Retina (tissue), 1 donor: ENCODE results near the gene EFCAB6.
A peak's percentile ranks its signal among the peaks of the same experiment; 100 is the strongest.

Source experiments
- DNase-seq: peaks from one replicate; pipeline ENCODE4 v3.0.0-alpha.2; 2016

Gene EFCAB6

GRCh38 chr22:43812149-43812842 is at the start of gene EFCAB6:
Gene EFCAB6 (minus strand): TSS chr22:43812305. CDS start chr22:43782318, 29,987 bp downstream.
- DNase-seq = peak; percentile 98

GRCh38 chr22:43861529-43861928 is 49.4 kb upstream of the EFCAB6 start:
- DNase-seq = no peak

- DNase-seq = no peak
These were observed 48.7 kb upstream of the EFCAB6 start for GRCh38 chr22:43860831-43861230.

DNA sequence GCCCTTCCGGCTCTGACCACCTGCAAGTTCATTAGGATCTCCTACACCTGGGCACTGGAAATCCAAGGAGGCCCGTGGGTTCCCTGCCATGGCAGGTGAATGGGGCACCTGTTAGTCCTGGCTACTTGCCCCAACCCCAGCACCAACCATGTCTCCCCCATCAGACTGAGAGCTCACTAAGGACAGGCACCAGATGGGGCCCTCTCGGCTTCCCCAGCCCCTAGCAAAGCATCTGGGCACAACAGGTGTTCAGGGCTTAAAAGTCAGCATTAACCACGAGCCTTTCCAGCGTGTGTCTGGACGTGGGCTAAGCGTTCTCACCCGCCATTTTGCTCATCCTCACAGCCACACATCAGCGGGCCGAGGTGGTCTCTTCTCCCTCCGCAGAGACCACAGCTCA is 48.0 kb upstream of the EFCAB6 start:
- DNase-seq = no peak

GRCh38 chr22:43859621-43860020 is 47.5 kb upstream of the EFCAB6 start:
- no peak for DNase-seq

DNA sequence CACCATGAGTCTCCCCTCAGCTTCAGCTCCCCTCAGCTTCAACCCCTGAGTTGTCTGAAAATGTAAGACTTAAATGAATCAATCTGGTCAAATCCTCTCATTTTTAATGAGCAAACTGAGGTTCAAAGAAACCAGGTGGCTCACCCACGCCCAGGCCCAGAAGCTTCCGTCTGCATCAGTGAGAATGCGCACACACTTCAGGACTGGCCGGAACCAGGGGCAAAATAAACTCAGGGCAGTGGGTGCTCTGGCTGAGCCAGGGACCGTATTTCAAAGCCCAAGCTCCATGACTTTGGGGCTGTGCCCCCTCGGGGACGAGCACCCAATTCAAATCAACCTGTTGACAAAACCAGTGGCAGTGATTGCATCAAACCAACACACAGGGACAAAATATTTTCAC is 47.1 kb upstream of the EFCAB6 start:
- no peak for DNase-seq

GRCh38 chr22:43858156-43858895 is 46.2 kb upstream of the EFCAB6 start:
- no peak for DNase-seq

GRCh38 chr22:43857367-43857766 is 45.3 kb upstream of the EFCAB6 start:
- DNase-seq = no peak

GRCh38 chr22:43855431-43855830 is 43.3 kb upstream of the EFCAB6 start:
- DNase-seq = no peak

- DNase-seq = no peak
These were observed 42.7 kb upstream of the EFCAB6 start for GRCh38 chr22:43854786-43855271.

GRCh38 chr22:43854121-43854785 is 42.1 kb upstream of the EFCAB6 start:
- DNase-seq = no peak

DNA sequence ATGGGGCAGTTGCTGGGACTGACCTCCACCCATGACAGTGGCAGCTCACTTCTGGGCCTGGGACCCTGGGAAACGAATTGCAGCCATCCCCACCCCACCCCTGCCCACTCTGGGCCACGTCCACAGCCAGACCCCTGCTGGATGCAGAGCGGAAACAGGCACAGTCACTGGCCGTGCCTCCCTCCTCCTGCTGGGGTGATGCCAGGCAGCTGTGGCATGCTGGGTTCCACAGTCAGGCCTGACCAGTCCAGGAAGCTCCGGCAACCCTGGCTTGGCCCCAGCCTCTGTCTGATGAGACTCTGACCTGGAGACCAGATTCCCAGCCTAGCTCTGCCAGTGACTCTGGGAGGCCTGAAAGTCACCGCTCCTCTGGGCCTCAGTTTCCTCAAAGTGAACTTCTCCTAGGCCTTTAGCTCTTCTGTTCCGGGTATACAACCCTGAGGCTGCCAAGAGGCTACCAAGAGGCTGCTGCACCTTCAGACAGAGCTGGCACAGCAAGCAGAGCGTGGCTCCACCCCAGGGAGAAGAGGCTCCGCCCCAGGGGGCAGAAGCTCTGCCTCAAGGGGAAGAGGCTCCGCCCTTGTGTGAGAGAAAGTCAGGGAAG is 41.3 kb upstream of the EFCAB6 start:
- DNase-seq = no peak

DNA sequence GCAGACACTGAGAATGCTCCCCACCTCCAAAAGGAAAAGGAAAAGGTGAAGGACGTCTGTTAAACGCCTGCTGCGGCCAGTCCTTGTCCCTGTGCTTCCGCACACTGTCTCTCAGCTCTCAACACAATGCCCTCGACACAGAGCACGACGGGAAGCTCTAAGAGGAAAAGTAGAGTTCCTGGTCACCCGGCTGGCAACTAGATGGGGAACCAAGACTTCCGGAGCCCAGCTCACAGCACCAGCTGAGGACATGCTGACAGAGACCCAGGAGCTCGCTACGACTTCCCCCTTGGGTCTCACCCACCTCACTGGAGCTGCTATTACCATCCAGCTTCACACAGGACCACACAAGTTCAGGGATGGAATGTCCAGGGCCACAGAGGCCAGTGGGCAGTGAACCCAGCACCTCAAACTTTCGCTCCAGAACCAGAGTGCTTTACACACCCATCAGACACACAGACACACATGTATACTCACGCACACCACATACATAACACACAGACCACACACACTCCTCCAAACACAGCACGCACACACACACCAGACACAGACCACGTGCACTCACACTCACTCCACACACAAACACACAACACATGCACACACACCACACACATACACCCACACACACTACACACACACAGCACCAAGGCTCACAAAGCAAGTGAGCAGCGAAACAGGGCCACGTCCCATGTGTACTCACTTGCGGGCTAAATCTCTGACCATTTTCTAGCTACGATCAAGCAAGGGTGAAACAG is 40.6 kb upstream of the EFCAB6 start:
- DNase-seq = no peak

DNA sequence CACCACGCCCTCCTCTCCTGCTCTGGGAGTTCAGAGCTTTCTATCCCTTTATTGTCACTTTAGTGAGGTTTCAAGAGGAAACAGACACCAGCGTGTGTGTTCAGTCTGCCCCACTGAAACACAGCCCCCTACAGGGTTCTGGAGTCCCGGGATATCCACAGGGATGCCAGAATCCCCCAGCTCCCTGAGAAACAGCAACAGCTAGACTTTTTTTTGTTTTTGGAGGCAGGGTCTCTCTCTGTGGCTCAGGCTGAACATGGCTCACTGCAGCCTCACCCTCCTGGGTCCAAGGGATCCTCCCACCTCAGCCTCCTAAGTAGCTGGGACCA is 39.8 kb upstream of the EFCAB6 start:
- no peak for DNase-seq

- no peak for DNase-seq
These were observed 39.2 kb upstream of the EFCAB6 start for GRCh38 chr22:43851058-43851978.

- no peak for DNase-seq
These were observed 38.4 kb upstream of the EFCAB6 start for GRCh38 chr22:43850529-43850928.

GRCh38 chr22:43849731-43850130 is 37.6 kb upstream of the EFCAB6 start:
- DNase-seq = no peak

GRCh38 chr22:43848366-43849171 is 36.5 kb upstream of the EFCAB6 start:
- peak; percentile 62 for DNase-seq

GRCh38 chr22:43847376-43848289 is 35.5 kb upstream of the EFCAB6 start:
- DNase-seq = no peak

DNA sequence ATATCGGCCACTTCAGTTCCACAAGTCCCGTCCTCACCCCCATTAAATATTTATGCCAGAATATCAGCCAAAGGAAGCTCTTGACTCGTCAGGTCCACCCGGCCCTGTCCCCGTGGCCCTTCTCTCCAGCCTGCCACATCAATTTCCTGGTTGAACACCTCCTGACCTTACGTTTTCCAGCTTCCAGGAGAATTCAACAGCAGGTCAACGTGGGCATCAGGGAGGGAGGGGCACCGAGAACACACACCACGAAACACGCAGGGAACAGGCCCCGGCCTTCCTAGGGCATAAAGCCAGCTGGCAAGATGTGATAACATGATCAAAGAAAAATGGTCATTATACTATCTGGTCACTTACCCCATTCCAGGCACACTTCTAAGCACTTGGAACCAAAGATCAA is 34.9 kb upstream of the EFCAB6 start:
- no peak for DNase-seq
